ENCODE data around the gene STON1. TPM values are rescaled to one million over a fixed set of nuclear protein-coding genes. Genes with fewer than 3 reads are reported as not detected.
"Not testable (repeated sequence)": the region's sequence is repeated elsewhere in the genome, so short reads cannot be mapped to it uniquely, and the experiment has no call there.

STON1 gene
- polyA plus RNA-seq, 1 donor from 2014 or later = 2.8 TPM

GRCh38 chr2:48549972-48550371, 20.0 kb downstream of the STON1 start:
- TF ChIP-seq REST (IDR thresholded peaks at IDR 0.05; ENCODE audit: borderline replicate concordance) = no peak
- TF ChIP-seq POLR2AphosphoS5 (IDR thresholded peaks at IDR 0.05) = no peak
- no peak for TF ChIP-seq CTCF (IDR thresholded peaks at IDR 0.05; ENCODE audit: poor library complexity, severe bottlenecking)
- no peak for TF ChIP-seq RAD21 (conservative IDR thresholded peaks at IDR 0.05)
- TF ChIP-seq EZH2 (IDR thresholded peaks at IDR 0.05; ENCODE audit: borderline replicate concordance, insufficient read depth, low read length, poor library complexity, severe bottlenecking) = no peak
- TF ChIP-seq EP300 (conservative IDR thresholded peaks at IDR 0.05; ENCODE audit: poor library complexity, severe bottlenecking) = no peak
- no peak for TF ChIP-seq MXI1 (conservative IDR thresholded peaks at IDR 0.05; ENCODE audit: poor library complexity, severe bottlenecking)
- TF ChIP-seq TAF1 (IDR thresholded peaks at IDR 0.05; ENCODE audit: low read depth) = no peak
- TF ChIP-seq SMC3 (conservative IDR thresholded peaks at IDR 0.05; ENCODE audit: poor library complexity) = no peak
- H3K4me3 ChIP-seq (ENCODE audit: low read length) = no peak overlapping the region
- no peak overlapping the region for H3K27ac ChIP-seq (ENCODE audit: low read length)
- no peak overlapping the region for H2AFZ ChIP-seq (ENCODE audit: low read depth, low read length)
- no peak overlapping the region for H3K4me2 ChIP-seq (ENCODE audit: low read length)
- H3F3A ChIP-seq (ENCODE audit: insufficient read depth, low read length, poor library complexity, severe bottlenecking) = no peaks in the 10 kb centered on the region
- no peaks in the 10 kb centered on the region for H4K20me1 ChIP-seq (ENCODE audit: insufficient read depth)
- no peaks in the 10 kb centered on the region for H3K9me2 ChIP-seq (ENCODE audit: insufficient read depth, low read length)
- H3K9me3 ChIP-seq (ENCODE audit: low read length) = no peaks in the 10 kb centered on the region
- no peaks in the 10 kb centered on the region for H3K36me3 ChIP-seq (ENCODE audit: insufficient read depth, low read length)
- H3K27me3 ChIP-seq (ENCODE audit: insufficient read depth, low read depth, low read length) = no peaks in the 10 kb centered on the region
- H3K9ac ChIP-seq (ENCODE audit: low read length) = no peak overlapping the region
- no peaks in the 10 kb centered on the region for H3K79me2 ChIP-seq (replicated peaks; ENCODE audit: insufficient read depth, low read length)

- Histone ChIP-seq H2AFZ (ENCODE audit: low read depth, low read length) (no peak overlapping the region), H3K79me2 (replicated peaks; ENCODE audit: insufficient read depth, low read length) (no peaks in the 10 kb centered on the region), H3K9me2 (ENCODE audit: insufficient read depth, low read length) (no peaks in the 10 kb centered on the region), H4K20me1 (ENCODE audit: insufficient read depth) (no peaks in the 10 kb centered on the region), H3K27ac (ENCODE audit: low read length) (no peak overlapping the region), H3K4me2 (ENCODE audit: low read length) (no peak overlapping the region), H3K9ac (ENCODE audit: low read length) (no peak overlapping the region), H3K36me3 (ENCODE audit: insufficient read depth, low read length) (no peaks in the 10 kb centered on the region), H3K27me3 (ENCODE audit: insufficient read depth, low read depth, low read length) (no peaks in the 10 kb centered on the region), H3K9me3 (ENCODE audit: low read length) (no peaks in the 10 kb centered on the region), H3F3A (ENCODE audit: insufficient read depth, low read length, poor library complexity, severe bottlenecking) (no peaks in the 10 kb centered on the region), H3K4me3 (ENCODE audit: low read length) (no peak overlapping the region)
- TF ChIP-seq POLR2AphosphoS5 (IDR thresholded peaks at IDR 0.05) (no peak), MXI1 (conservative IDR thresholded peaks at IDR 0.05; ENCODE audit: poor library complexity, severe bottlenecking) (no peak), CTCF (IDR thresholded peaks at IDR 0.05; ENCODE audit: poor library complexity, severe bottlenecking) (no peak), TAF1 (IDR thresholded peaks at IDR 0.05; ENCODE audit: low read depth) (no peak), REST (IDR thresholded peaks at IDR 0.05; ENCODE audit: borderline replicate concordance) (no peak), EZH2 (IDR thresholded peaks at IDR 0.05; ENCODE audit: borderline replicate concordance, insufficient read depth, low read length, poor library complexity, severe bottlenecking) (no peak), RAD21 (conservative IDR thresholded peaks at IDR 0.05) (no peak)
These were observed 21.6 kb downstream of the STON1 start for GRCh38 chr2:48551548-48551947.

GRCh38 chr2:48555071-48555470, 25.1 kb downstream of the STON1 start:
- H3K4me3 ChIP-seq (ENCODE audit: low read length); H4K20me1 ChIP-seq (ENCODE audit: insufficient read depth): not testable (repeated sequence)

More at GRCh38 chr2:48555071-48555470, 25.1 kb downstream of the STON1 start:
- not testable (repeated sequence) for H3K27ac ChIP-seq (ENCODE audit: low read length); H3K79me2 ChIP-seq (replicated peaks; ENCODE audit: insufficient read depth, low read length); H3K4me2 ChIP-seq (ENCODE audit: low read length); H3K27me3 ChIP-seq (ENCODE audit: insufficient read depth, low read depth, low read length); H2AFZ ChIP-seq (ENCODE audit: low read depth, low read length); H3F3A ChIP-seq (ENCODE audit: insufficient read depth, low read length, poor library complexity, severe bottlenecking); H3K9ac ChIP-seq (ENCODE audit: low read length); H3K9me2 ChIP-seq (ENCODE audit: insufficient read depth, low read length); H3K9me3 ChIP-seq (ENCODE audit: low read length); H3K36me3 ChIP-seq (ENCODE audit: insufficient read depth, low read length)

Measured in neural cell (in vitro differentiated cells).